Thoracic aorta (tissue), 2 donors: ENCODE data around the gene ADAMTS14. TPM values are rescaled to one million over a fixed set of nuclear protein-coding genes. Genes with fewer than 3 reads are reported as not detected.

Source experiments
- ATAC-seq: fragments of 150-250 bp; one replicate; pipeline ENCODE4 v1.8.0; 2017; ENCODE audit warnings: low read depth; ENCODE audit not compliant: insufficient number of reproducible peaks, low FRiP score
- DNase-seq: peaks from one replicate; pipeline ENCODE4 v3.0.0-alpha.2; 2020; ENCODE audit warnings: low spot score
- H3K27ac ChIP-seq, 2 donors: fragments of 200-600 bp; sonication (generic); 1 replicate in 1 of 2; 2 replicates in 1 of 2; pipeline ENCODE4 v1.5.1; 2016; ENCODE audit warnings: mild to moderate bottlenecking in 2 of 2, moderate library complexity in 2 of 2
- H3K27me3 ChIP-seq: fragments of 200-600 bp; sonication (generic); replicated peaks from 2 replicates; pipeline ENCODE4 v1.6.0; 2016; ENCODE audit warnings: mild to moderate bottlenecking; ENCODE audit not compliant: insufficient read depth
- H3K36me3 ChIP-seq: fragments of 200-600 bp; sonication (generic); one replicate; pipeline ENCODE4 v1.5.1; 2016
- H3K4me1 ChIP-seq, 2 donors: fragments of 200-600 bp; sonication (generic); 1 replicate in 1 of 2; 2 replicates in 1 of 2; pipeline versions ENCODE4 v1.5.1 to v1.6.0; 2016; ENCODE audit warnings: low read depth in 2 of 2, mild to moderate bottlenecking in 1 of 2; ENCODE audit not compliant: control insufficient read depth in 1 of 2
- H3K4me3 ChIP-seq: fragments of 200-600 bp; sonication (generic); 2 replicates; pipeline ENCODE4 v1.5.1; 2016; ENCODE audit warnings: mild to moderate bottlenecking
- H3K9me3 ChIP-seq: fragments of 200-600 bp; sonication (generic); 2 replicates; pipeline ENCODE4 v1.5.1; 2016
- CTCF ChIP-seq: fragments of 200-600 bp; sonication (generic); IDR thresholded peaks from one replicate; pipeline ENCODE4 v1.5.1; 2019; ENCODE audit warnings: antibody characterized with exemption
- total RNA-seq, 2 donors: library from RNA; depleted of rRNA; stranded (reverse); fragments of >200 nt; gene quantifications; one replicate each; pipeline versions ENCODE4 v1.1.0 to v1.2.3, GENCODE V29; 2016

Gene ADAMTS14
- total RNA-seq, 2 donors from 2014 or later = 1.3 TPM; not detected in 1

- no peak for ATAC-seq
Observed at GRCh38 chr10:70737250-70737649, 64.9 kb downstream of the ADAMTS14 start.

GRCh38 chr10:70738006-70738760 is 65.9 kb downstream of the ADAMTS14 start:
- Histone ChIP-seq H3K27ac (no peak overlapping the region), H3K4me3 (no peak overlapping the region), H3K9me3 (no peaks in the 10 kb centered on the region), H3K27me3 (no peaks in the 10 kb centered on the region), H3K4me1 (peaks cover 0 to 9% of the 10 kb centered on the region in 2 donors), H3K36me3 (no peaks in the 10 kb centered on the region)
- DNase-seq (no peak), ATAC-seq (no peak)
- no peak for TF ChIP-seq CTCF

More at GRCh38 chr10:70737250-70737649, 64.9 kb downstream of the ADAMTS14 start:
- Histone ChIP-seq H3K4me3 (no peak overlapping the region), H3K27ac (no peak overlapping the region), H3K4me1 (peaks cover 0 to 2% of the 10 kb centered on the region in 2 donors), H3K27me3 (no peaks in the 10 kb centered on the region), H3K36me3 (no peaks in the 10 kb centered on the region), H3K9me3 (no peaks in the 10 kb centered on the region)
- TF ChIP-seq CTCF = no peak
- DNase-seq = no peak

- no peaks in the 10 kb centered on the region for H3K9me3 ChIP-seq
- H3K27ac ChIP-seq = no peak overlapping the region
- H3K4me1 ChIP-seq = peaks cover 0 to 9% of the 10 kb centered on the region in 2 donors
- no peak for ATAC-seq
- TF ChIP-seq CTCF = no peak
- H3K36me3 ChIP-seq = no peaks in the 10 kb centered on the region
- H3K27me3 ChIP-seq = no peaks in the 10 kb centered on the region
- no peak overlapping the region for H3K4me3 ChIP-seq
- DNase-seq = no peak
Observed at GRCh38 chr10:70738761-70739121, 66.4 kb downstream of the ADAMTS14 start.

- no peaks in the 10 kb centered on the region for H3K36me3 ChIP-seq
- no peaks in the 10 kb centered on the region for H3K27me3 ChIP-seq
- H3K9me3 ChIP-seq = no peaks in the 10 kb centered on the region
- TF ChIP-seq CTCF = no peak
- H3K4me3 ChIP-seq = no peak overlapping the region
- ATAC-seq (no peak), DNase-seq (no peak)
- peaks cover 0 to 9% of the 10 kb centered on the region in 2 donors for H3K4me1 ChIP-seq
- H3K27ac ChIP-seq = no peak overlapping the region
Observed at GRCh38 chr10:70740406-70741288, 68.3 kb downstream of the ADAMTS14 start.
